Hepatocyte (in vitro differentiated cells): ENCODE measurements around the gene SPAAR. TPM values are rescaled to one million over a fixed set of nuclear protein-coding genes. Genes with fewer than 3 reads are reported as not detected.
"Not testable (repeated sequence)": the region's sequence is repeated elsewhere in the genome, so short reads cannot be mapped to it uniquely, and the experiment has no call there.

Experiments used
- DNase-seq: peaks from one replicate; pipeline ENCODE4 v3.0.0-alpha.2; 2016; ENCODE audit warnings: low spot score
- H2AFZ ChIP-seq: fragments of 200-600 bp; sonication (generic); 2 replicates; pipeline ENCODE4 v1.6.0; 2016; ENCODE audit warnings: antibody characterized with exemption, mild to moderate bottlenecking
- H3K27ac ChIP-seq: fragments of 200-600 bp; sonication (generic); 2 replicates; pipeline ENCODE4 v1.5.1; 2016; ENCODE audit warnings: mild to moderate bottlenecking
- H3K27me3 ChIP-seq: fragments of 200-600 bp; sonication (generic); 2 replicates; pipeline ENCODE4 v1.6.1; 2016
- H3K36me3 ChIP-seq: fragments of 200-600 bp; sonication (generic); replicated peaks from 2 replicates; pipeline ENCODE4 v1.5.1; 2016; ENCODE audit warnings: low read depth; ENCODE audit not compliant: insufficient read depth
- H3K4me1 ChIP-seq: fragments of 200-600 bp; sonication (generic); 2 replicates; pipeline ENCODE4 v1.5.1; 2016; ENCODE audit warnings: mild to moderate bottlenecking, moderate library complexity; ENCODE audit not compliant: insufficient read depth
- H3K4me2 ChIP-seq: fragments of 200-600 bp; sonication (generic); 2 replicates; pipeline ENCODE4 v1.6.0; 2016
- H3K4me3 ChIP-seq: fragments of 200-600 bp; sonication (generic); 2 replicates; pipeline ENCODE4 v1.5.1; 2016; ENCODE audit warnings: mild to moderate bottlenecking
- H3K79me2 ChIP-seq: fragments of 200-600 bp; sonication (generic); 2 replicates; pipeline ENCODE4 v1.6.0; 2017; ENCODE audit warnings: mild to moderate bottlenecking
- H3K9me2 ChIP-seq: fragments of 200-600 bp; sonication (generic); replicated peaks from 2 replicates; pipeline ENCODE4 v1.6.0; 2017; ENCODE audit warnings: mild to moderate bottlenecking; ENCODE audit not compliant: insufficient read depth
- H3K9me3 ChIP-seq: fragments of 200-600 bp; sonication (generic); 2 replicates; pipeline ENCODE4 v1.5.1; 2016; ENCODE audit warnings: low read depth, mild to moderate bottlenecking
- H4K20me1 ChIP-seq: fragments of 200-600 bp; sonication (generic); 2 replicates; pipeline ENCODE4 v1.6.0; 2016; ENCODE audit warnings: mild to moderate bottlenecking; ENCODE audit not compliant: insufficient read depth, poor library complexity, severe bottlenecking
- EZH2 ChIP-seq: fragments of 200-600 bp; sonication (generic); IDR thresholded peaks from 2 replicates; pipeline ENCODE4 v1.6.1; 2016; ENCODE audit warnings: antibody characterized with exemption, mild to moderate bottlenecking, borderline replicate concordance
- EZH2phosphoT487 ChIP-seq: fragments of 200-600 bp; sonication (generic); IDR thresholded peaks from one replicate; pipeline ENCODE4 v1.6.1; 2018; ENCODE audit warnings: antibody characterized with exemption, mild to moderate bottlenecking, low read depth, moderate library complexity; ENCODE audit not compliant: unreplicated experiment, severe bottlenecking
- WGBS: methylation state at CpG from one replicate; pipeline ENCODE4 v1.1.6; 2016; ENCODE audit warnings: low lambda C conversion rate; ENCODE audit errors: missing lambda C conversion rate; 5-methylcytosine and 5-hydroxymethylcytosine counted together
- polyA plus RNA-seq: library from polyadenylated mRNA; unstranded; fragments of >200 nt; fragmentation: Nextera tagmentation; extraction: Ambion mirVana; gene quantifications from 2 replicates; pipeline ENCODE4 v1.2.1, GENCODE V29; 2016
- total RNA-seq: library from RNA; depleted of rRNA; stranded (reverse); fragments of >200 nt; gene quantifications from 2 replicates; pipeline ENCODE4 v1.2.3, GENCODE V29; 2014
- TF ChIP-seq, protein P1 (sequence below): fragments of 200-600 bp; sonication (generic); IDR thresholded peaks from 2 replicates; pipeline ENCODE4 v1.5.1; 2016; ENCODE audit warnings: antibody characterized with exemption, mild to moderate bottlenecking; ENCODE audit not compliant: poor library complexity

SPAAR gene
- total and polyA plus RNA-seq, 2 experiments from 2014 or later, result not detected

- H3K9me2 ChIP-seq, result no peaks in the 10 kb centered on the region
- peak; percentile 44 for DNase-seq
- no peak overlapping the region for H2AFZ ChIP-seq
Observed at GRCh38 chr9:35910613-35911359, 1.5 kb downstream of the SPAAR start.

DNA sequence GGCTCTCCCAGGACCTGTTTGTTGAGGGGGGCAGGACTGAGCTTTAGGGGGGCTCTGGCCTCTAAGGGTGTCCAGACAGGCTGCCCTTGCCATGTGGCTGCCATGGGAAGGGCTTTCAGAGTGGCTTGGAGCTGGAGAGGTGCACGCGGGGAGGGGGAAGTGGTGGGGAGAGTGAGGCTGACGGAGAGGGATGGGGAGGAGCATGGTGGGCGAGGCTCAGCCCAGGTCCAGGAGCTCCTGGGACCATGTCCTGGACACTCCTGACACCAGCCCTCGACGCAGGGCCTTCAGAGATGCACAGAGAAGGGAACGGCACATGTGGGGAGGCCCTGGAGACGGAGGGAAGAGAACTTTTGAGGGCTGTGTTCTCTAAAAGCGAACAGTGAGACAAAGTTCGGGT, 2.4 kb downstream of the SPAAR start:
- H3K79me2 ChIP-seq, result no peaks in the 10 kb centered on the region
- no peak overlapping the region for H3K4me3 ChIP-seq
- 90% methylated on average over 8 of the region's 10 CpGs for WGBS
- no peaks in the 10 kb centered on the region for H3K9me3 ChIP-seq
- peaks cover 38% of the 10 kb centered on the region for H3K4me1 ChIP-seq
- H3K36me3 ChIP-seq, result no peaks in the 10 kb centered on the region
- H3K4me2 ChIP-seq, result no peak overlapping the region
- no peaks in the 10 kb centered on the region for H4K20me1 ChIP-seq
- DNase-seq, result no peak
- H3K27me3 ChIP-seq, result no peaks in the 10 kb centered on the region
- no peak for TF ChIP-seq EZH2
- no peak for TF ChIP-seq EZH2phosphoT487
- no peak overlapping the region for H3K27ac ChIP-seq
- no peaks in the 10 kb centered on the region for H3K9me2 ChIP-seq
- H2AFZ ChIP-seq, result no peak overlapping the region

More at GRCh38 chr9:35910613-35911359, 1.5 kb downstream of the SPAAR start:
- Histone ChIP-seq H3K4me2 (no peak overlapping the region), H3K36me3 (no peaks in the 10 kb centered on the region), H4K20me1 (no peaks in the 10 kb centered on the region), H3K9me3 (no peaks in the 10 kb centered on the region), H3K4me1 (peaks cover 47% of the 10 kb centered on the region), H3K4me3 (no peak overlapping the region), H3K79me2 (no peaks in the 10 kb centered on the region), H3K27me3 (no peaks in the 10 kb centered on the region), H3K27ac (no peak overlapping the region)
- TF ChIP-seq, protein P1, sequence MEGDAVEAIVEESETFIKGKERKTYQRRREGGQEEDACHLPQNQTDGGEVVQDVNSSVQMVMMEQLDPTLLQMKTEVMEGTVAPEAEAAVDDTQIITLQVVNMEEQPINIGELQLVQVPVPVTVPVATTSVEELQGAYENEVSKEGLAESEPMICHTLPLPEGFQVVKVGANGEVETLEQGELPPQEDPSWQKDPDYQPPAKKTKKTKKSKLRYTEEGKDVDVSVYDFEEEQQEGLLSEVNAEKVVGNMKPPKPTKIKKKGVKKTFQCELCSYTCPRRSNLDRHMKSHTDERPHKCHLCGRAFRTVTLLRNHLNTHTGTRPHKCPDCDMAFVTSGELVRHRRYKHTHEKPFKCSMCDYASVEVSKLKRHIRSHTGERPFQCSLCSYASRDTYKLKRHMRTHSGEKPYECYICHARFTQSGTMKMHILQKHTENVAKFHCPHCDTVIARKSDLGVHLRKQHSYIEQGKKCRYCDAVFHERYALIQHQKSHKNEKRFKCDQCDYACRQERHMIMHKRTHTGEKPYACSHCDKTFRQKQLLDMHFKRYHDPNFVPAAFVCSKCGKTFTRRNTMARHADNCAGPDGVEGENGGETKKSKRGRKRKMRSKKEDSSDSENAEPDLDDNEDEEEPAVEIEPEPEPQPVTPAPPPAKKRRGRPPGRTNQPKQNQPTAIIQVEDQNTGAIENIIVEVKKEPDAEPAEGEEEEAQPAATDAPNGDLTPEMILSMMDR, result peak; percentile 42
- TF ChIP-seq EZH2, result no peak
- no peak for TF ChIP-seq EZH2phosphoT487
- WGBS, result 78% methylated on average over 14 of the region's 14 CpGs

DNA sequence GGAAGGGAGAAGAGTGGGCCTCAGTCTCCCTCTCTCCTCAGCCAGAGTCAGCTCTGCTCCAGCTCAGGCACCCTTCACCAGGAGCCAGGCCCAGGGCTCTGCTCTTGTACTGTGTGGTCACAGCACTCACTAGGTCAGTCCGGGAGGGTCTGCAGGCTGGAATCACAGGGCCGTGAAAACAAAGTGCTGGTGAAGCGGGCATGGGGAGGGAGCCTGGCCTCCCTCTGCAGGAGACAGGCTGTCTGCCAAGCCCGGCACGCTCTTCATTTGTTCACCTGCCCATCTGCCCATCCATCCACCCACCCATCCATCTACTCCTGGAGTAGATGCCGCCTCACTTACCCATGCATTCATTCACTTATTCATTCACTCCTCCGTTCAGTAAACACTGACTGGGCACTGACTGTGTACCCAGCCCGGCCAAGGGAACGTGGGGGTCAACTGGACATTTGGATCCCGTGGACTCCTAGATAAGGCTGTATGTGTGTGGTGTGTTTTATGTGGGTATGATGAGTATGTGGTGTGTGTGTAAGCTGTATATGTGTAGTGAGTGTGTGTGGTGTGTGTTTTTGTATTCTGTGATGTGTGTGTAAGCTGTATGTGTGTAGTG, 3.6 kb downstream of the SPAAR start:
- 87% methylated on average over 10 of the region's 10 CpGs for WGBS
- no peak overlapping the region for H2AFZ ChIP-seq
- H3K27ac ChIP-seq, result no peak overlapping the region

DNA sequence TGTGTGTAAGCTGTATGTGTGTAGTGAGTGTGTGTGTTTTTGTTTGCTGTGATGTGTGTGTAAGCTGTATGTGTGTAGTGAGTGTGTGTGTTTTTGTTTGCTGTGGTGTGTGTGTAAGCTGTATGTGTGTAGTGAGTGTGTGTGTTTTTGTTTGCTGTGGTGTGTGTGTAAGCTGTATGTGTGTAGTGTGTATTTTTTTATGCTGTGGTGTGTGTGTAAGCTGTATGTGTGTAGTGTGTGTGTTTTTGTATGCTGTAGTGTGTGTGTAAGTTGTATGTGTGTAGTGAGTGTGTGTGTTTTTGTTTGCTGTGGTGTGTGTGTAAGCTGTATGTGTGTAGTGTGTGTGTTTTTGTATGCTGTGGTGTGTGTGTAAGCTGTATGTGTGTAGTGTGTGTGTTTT, 4.1 kb downstream of the SPAAR start:
- not testable (repeated sequence) for H3K79me2 ChIP-seq, H3K27me3 ChIP-seq, H4K20me1 ChIP-seq, DNase-seq, H2AFZ ChIP-seq, H3K4me2 ChIP-seq, H3K4me3 ChIP-seq, H3K27ac ChIP-seq, H3K9me3 ChIP-seq, H3K36me3 ChIP-seq, H3K9me2 ChIP-seq
- H3K4me1 ChIP-seq, result peaks cover 21% of the 10 kb centered on the region

More for the DNA sequence above, 3.6 kb downstream of the SPAAR start:
- peaks cover 26% of the 10 kb centered on the region for H3K4me1 ChIP-seq
- no peak for DNase-seq
- no peak overlapping the region for H3K4me2 ChIP-seq
- TF ChIP-seq, protein P1, result no peak
- no peak for TF ChIP-seq EZH2
- no peak for TF ChIP-seq EZH2phosphoT487
- no peaks in the 10 kb centered on the region for H3K79me2 ChIP-seq
- H3K9me3 ChIP-seq, result no peaks in the 10 kb centered on the region
- H3K27me3 ChIP-seq, result no peaks in the 10 kb centered on the region
- H4K20me1 ChIP-seq, result no peaks in the 10 kb centered on the region
- no peaks in the 10 kb centered on the region for H3K36me3 ChIP-seq
- H3K9me2 ChIP-seq, result no peaks in the 10 kb centered on the region
- H3K4me3 ChIP-seq, result no peak overlapping the region
